SH-SY5Y (cell line): Measurements from ENCODE around the gene SHMT1.

ENCODE experiments used
- GATA2 ChIP-seq: IDR thresholded peaks from 2 replicates; pipeline ENCODE4 v1.6.1; 2011; ENCODE audit warnings: mild to moderate bottlenecking, low read depth, low read length
- GATA3 ChIP-seq: IDR thresholded peaks from 2 replicates; pipeline ENCODE4 v1.6.1; 2011; ENCODE audit warnings: low read depth, mild to moderate bottlenecking, low read length, moderate library complexity

Gene SHMT1

DNA sequence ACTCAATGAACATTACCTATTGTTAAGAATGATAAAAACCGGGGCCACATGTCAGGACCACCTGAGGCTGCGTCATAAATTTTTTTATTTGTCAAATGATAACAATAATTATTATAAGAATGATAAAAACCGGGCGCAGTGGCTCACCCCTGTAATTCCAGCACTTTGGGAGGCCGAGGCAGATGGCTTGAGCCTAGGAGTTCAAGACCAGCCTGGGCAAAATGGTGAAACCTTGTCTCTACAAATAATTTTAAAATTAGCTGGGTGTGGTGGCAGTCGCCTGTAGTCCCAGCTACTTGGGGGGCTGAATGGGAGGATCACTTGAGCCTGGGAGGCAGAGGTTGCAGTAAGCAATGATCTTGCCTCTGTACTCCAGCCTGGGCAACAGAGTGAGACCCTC lies 816 bp upstream of the SHMT1 start:
- TF ChIP-seq GATA3 (no peak), GATA2 (no peak)

DNA sequence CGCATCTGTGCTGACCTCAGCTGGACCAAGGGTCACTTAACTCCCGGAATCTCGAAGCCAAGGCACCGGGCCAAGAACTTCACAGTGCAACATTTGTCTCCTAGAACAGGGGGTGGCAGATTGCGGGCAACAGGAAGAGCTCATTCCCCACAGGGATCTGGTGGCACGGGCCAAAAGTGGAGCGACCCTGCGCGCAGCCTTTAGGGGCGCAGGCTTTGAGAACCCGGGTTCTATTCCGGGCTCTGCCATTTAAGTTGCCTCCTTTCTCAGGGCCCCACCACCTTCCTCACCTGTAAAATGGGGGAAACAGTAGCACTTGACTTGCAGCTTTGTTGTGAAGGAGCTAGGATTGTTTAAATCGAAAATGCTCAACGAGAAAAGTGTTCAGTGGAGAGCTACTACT lies 651 bp downstream of the SHMT1 start:
- TF ChIP-seq GATA2: no peak
- no peak for TF ChIP-seq GATA3

DNA sequence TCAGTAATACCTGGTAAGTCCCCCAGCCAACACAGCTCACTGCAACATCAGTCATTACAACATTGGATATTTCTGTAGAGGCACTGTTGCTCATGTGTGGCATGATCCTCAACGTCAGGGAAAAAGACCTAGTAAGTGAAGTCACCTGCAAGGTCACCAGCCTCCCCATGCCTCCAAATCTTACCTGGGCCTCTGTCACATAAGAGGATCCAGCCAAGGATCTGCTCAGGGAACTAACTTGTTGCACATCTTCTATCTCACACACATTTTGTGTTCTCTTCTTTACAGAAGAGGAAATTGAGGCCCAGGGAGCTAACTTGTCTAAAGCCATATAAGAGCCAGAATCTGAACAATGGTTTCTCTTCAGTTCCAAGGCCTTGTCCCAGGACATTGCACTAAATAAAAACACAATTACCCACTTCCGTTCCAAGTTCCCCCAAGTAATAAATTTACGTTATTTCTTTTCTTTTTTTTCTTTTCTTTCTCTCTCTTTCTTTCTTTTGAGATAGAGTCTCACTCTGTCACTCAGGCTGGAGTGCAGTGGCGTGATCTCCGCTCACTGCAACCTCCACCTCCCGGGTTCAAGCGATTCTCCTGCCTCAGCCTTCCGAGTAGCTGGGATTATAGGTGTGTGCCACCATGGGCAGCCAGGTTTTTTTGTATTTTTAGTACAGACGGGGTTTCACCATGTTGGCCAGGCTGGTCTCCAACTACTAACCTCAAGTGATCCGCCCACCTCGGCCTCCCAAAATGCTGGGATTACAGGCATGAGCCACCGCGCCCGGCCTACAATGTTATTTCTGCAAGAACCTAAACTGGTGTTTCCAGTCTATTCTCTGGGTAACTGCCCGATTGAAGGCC lies 1.3 kb downstream of the SHMT1 start:
- TF ChIP-seq GATA2 (no peak), GATA3 (no peak)

DNA sequence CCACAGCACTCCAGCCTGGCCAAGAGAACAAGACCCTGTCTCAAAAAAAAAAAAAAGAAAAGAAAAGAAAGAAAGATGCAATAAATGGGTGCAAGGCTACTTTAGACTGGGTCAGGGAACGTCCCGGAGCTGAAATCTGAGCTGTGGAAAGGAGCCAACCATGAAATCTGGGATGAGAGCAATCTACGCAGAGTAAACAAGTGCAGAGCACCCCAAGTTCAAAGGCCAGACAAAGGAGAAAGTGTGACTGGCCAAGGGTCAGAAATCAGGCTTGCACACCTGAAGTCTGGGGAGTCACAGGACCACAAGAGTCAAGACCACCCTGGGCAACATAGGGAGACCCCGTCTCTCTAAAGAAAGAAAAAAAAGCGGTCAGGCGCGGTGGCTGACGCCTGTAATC lies 2.8 kb downstream of the SHMT1 start:
- TF ChIP-seq GATA2 (no peak), GATA3 (no peak)

DNA sequence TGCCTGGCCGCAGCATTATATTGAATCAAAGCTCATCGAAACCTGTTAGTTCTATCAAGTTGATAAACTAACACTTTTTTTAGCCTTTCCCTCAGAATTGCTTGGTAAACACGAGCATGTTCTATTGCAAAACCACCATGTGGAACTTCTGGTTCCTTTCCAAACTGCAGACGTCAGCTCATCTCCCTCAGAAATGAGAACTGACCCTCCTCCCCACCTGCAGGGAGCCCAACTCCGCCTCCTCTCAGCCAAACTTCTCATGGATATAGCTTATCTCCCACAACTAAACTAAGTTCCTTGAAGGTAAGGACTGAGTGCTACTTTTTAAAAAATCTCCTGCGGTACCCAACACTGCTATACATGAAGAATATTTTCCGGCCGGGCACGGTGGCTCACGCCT lies 6.7 kb downstream of the SHMT1 start:
- TF ChIP-seq GATA2: no peak
- no peak for TF ChIP-seq GATA3

DNA sequence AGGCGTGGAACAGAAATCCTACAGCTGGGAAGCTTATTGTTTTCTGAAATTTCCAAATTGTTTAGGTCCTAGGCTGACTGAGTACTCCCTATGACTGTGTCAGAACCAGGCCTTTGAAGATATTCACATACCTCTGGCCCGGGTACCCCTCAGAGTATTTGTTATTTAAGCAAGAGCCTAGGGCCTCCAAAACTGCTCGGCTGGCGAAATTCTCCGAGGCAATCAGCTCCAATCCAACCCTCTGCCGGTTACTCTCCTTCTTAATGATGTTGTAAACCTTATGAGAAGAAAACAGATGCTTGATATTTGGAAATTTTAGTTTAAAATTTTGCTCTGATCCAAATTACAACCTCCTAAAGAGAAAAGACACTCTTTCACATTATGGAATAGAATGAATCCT lies 9.8 kb downstream of the SHMT1 start:
- TF ChIP-seq GATA2 (no peak), GATA3 (no peak)

DNA sequence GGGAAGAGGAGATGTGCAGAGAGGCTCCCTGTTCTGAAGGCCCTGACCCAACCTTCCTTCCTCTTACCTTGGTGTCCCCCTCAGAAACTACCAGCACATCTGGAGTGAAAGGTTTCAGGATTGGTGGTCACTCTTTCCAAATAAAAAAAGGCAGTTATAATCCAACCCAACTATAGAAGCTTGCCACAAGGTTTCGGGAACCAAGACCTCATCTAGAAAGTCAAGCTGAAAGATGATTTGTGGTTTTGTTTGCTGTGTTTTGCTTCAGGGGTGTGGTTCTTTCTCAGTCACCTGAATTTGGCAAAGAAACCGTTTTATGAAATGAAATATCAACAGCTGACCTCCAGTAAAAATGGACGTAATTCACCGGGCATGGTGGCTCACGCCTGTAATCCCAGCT lies 19.3 kb downstream of the SHMT1 start:
- TF ChIP-seq GATA2 (no peak), GATA3 (no peak)

DNA sequence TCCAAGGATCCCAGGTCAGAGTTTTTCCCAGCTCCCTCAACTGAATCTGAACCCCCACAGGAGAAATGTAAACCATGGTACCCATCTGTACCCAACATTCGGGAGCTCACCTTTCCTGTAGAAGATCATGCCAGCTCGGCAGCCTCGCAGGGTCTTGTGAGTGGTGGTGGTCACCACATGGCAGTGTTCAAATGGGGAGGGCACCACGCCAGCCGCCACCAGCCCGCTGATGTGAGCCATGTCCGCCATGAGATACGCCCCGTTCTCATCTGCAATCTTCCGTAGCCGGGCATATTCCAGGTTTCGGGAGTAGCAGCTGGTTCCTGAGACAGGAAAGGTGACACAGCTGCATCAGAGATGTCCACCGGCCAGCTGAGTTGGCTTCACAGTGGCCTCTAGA lies 23.4 kb downstream of the SHMT1 start:
- TF ChIP-seq GATA2: no peak
- TF ChIP-seq GATA3: no peak

DNA sequence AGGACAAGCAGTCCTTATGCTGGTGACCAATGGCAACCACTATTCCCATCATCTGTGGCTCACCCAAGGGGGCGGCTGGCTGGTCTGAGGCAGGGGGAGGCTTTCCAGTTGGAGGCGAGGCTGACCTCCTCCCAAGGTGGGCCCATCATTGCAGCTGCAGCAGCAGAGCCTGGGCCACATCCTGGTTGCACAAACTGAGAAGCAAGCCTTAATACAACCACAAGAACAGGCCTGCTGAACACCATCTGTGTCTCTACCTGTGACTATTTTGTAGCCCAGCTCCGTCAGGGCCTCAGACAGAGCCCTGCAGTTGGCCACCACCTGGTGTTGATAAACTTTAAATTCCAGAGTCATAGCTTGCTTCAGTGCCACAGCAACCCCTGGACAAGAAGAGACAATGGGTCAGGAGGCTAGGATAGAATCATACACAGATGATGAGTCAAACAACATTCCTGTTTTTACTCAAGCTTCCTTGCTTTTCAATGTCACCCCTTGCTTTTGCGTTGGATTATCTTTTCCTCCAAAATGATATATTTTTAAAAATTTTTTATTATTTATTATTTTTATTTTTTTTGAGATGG lies 30.4 kb downstream of the SHMT1 start:
- no peak for TF ChIP-seq GATA3
- no peak for TF ChIP-seq GATA2

DNA sequence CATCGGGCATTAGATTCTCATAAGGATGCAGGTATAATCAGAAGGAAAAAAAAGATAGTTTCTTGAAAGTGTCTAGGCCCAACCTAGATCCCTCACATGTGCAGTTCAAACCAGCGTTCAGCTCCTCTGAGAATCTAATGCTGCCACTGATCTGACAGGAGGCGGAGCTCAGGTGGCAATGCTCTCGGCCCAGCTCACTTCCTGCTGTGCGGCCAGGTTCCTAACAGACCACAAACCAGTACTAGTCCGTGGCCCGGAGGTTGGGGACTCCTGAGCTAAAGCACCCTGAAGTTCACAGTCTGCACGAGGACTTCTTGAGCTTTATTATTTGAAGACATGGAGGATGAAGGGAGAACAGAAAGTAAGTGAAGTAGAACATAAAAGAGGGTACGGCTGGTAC lies 31.5 kb downstream of the SHMT1 start:
- no peak for TF ChIP-seq GATA3
- no peak for TF ChIP-seq GATA2

DNA sequence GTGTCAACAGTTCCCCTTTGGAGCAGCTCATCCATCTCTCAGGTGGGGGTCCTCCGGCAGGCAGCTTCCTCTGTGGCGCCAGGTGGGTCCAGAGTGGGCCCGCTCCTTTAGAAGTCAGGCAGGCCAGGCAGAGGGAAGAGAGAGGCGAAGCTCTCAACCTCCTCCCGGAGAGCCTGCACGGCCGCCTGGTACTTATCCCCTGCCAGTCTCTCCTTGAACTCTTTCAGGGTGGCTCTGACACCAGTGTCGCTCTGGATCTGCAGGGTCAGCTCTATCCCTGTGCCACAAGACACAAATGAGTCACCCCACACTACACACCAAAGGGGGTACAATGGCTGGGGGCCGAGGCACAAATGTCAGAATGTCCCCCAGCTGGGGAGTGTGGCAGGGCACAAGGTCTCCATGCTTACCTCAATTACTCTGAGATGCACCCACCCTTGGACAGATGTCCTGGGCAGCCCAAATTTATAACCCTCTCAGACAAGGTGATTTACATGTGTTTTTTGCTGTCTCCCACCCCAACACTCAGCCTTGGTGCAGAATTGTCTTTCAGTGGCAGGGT lies 34.6 kb downstream of the SHMT1 start:
- no peak for TF ChIP-seq GATA2
- no peak for TF ChIP-seq GATA3

DNA sequence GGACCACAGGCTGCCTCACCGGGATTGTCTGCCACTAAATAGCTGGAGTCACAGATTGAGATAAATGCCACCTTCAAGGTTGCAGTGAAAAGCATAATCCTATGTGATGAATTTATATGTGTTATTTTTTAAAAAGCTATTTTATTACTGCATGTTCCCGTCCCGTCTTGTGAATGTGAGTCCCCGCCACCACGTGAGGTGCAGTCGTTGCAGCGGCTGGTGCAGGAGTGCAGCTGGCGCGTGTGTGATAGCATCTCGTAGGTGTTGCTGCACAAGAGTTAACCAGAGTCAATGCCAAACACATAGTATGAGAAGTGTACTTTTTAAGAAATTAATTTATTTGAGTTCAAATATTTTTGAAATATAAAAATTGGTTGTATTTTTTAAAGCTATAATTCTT lies 35.8 kb downstream of the SHMT1 start:
- TF ChIP-seq GATA2: no peak
- TF ChIP-seq GATA3: no peak

DNA sequence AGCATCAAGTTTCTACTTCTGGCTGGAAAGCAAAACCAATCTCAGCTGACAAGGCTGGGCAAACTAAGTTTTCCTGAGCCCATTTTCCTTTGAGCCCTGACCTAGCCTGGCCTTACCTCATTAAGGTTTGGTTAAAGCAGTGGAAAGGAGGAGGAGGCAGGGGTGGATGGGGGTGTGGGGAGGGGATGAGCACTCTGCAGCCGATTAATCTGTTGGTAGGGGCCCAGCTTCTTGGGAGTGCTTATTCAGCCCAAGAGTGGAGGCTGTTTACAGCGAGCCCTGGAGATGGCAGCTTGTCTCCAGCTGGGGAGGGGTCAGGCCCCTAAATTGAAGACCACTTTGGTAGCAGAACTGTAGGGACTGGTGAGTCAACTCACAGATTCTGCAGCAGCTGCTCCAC lies 36.3 kb downstream of the SHMT1 start:
- TF ChIP-seq GATA3: no peak
- no peak for TF ChIP-seq GATA2

DNA sequence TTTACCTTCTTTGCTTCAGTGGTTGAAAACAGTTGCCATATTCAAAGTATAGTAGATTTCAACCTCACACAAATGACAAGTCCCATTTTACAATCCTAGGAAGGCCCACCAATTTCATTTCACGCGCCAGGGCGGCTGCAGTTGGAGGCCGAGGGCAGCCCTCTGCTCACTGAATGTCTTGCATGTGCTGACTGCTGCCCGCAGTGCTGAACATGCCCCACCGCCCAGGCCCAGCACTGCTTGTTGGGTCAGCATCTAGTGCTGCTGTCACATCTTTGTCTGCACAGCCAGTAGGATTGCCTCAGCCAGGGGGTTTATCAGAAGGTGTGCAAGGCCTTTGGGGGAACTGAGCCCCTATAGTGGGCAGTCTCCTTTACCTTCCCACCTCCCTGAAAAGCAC lies 36.8 kb downstream of the SHMT1 start:
- TF ChIP-seq GATA2 (no peak), GATA3 (no peak)

DNA sequence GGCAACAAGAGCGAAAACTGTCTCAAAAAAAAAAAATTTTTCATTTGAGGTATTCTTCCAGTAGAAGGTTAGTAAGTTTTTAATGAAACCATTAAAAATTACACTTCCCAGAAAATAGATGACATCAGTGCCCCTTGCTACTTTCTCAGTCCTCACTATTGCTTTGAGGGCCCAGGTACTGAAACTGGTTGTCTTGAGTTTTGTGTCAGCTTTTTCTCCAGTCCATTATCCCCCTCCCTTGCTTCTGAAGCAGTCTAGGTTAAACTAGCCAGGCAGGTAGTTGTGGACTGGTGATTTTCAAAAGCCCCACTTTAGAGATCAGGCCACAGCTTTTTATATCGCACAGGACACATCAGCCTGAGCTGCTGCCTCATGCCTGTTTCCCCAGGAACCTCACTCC lies 37.3 kb downstream of the SHMT1 start:
- no peak for TF ChIP-seq GATA3
- no peak for TF ChIP-seq GATA2
